H1 (cell line): Measurements from ENCODE around the gene HEBP2. TPM values are rescaled to one million over a fixed set of nuclear protein-coding genes. Genes with fewer than 3 reads are reported as not detected.
A peak's percentile ranks its signal among the peaks of the same experiment; 100 is the strongest.

Experiments used
- CTCF ChIA-PET: fragments of 300-600 bp; sonication (Branson Sonifier 250); formaldehyde crosslinking; loops from one replicate; lab custom pipeline; 2021; ENCODE audit not compliant: partially characterized antibody; lab: Charles Lee
- POLR2A ChIA-PET: fragments of 300-600 bp; sonication (Branson Sonifier 250); formaldehyde crosslinking; loops from one replicate; lab custom pipeline; 2021; ENCODE audit warnings: inconsistent platforms; ENCODE audit not compliant: partially characterized antibody; lab: Charles Lee
- DNase-seq, 2 experiments: peaks; one replicate each; pipeline versions ENCODE4 v3.0.0 to v3.0.0-alpha.2; 2010 to 2022; ENCODE audit warnings: low spot score in 2 of 2, low read depth in 1 of 2, mixed read lengths in 1 of 2
- FAIRE-seq: peaks from 2 replicates; lab custom pipeline; 2011; peaks lifted over from hg19 to GRCh38; lab: Jason Lieb, UNC
- H2AFZ ChIP-seq: 2 replicates; pipeline ENCODE4 v1.8.1; 2012; ENCODE audit warnings: low read length, inconsistent platforms
- H2AK5ac ChIP-seq: 2 replicates; pipeline ENCODE4 v1.6.1; 2013; ENCODE audit warnings: low read depth, low read length
- H2BK120ac ChIP-seq: replicated peaks from 2 replicates; pipeline ENCODE3; 2013; ENCODE audit warnings: low read depth, low read length, inconsistent platforms
- H2BK12ac ChIP-seq: 2 replicates; pipeline ENCODE4 v1.6.1; 2013; ENCODE audit warnings: low read depth, low read length
- H2BK15ac ChIP-seq: 2 replicates; pipeline ENCODE4 v1.6.1; 2013; ENCODE audit warnings: low read length
- H2BK20ac ChIP-seq: 2 replicates; pipeline ENCODE4 v1.6.1; 2013; ENCODE audit warnings: low read length
- H2BK5ac ChIP-seq: 2 replicates; pipeline ENCODE4 v1.6.1; 2013; ENCODE audit warnings: low read depth, low read length
- H3K14ac ChIP-seq: 2 replicates; pipeline ENCODE4 v1.6.1; 2013; ENCODE audit warnings: inconsistent platforms; ENCODE audit not compliant: insufficient read length
- H3K18ac ChIP-seq: 2 replicates; pipeline ENCODE4 v1.6.1; 2013; ENCODE audit warnings: low read length; ENCODE audit errors: extremely low read depth
- H3K23ac ChIP-seq: 2 replicates; pipeline ENCODE4 v1.6.1; 2013; ENCODE audit warnings: inconsistent platforms; ENCODE audit not compliant: insufficient read length
- H3K23me2 ChIP-seq: 2 replicates; pipeline ENCODE4 v1.6.1; 2013; ENCODE audit warnings: low read depth, low read length
- H3K27ac ChIP-seq: 2 replicates; pipeline ENCODE4 v1.6.1; 2011; ENCODE audit warnings: low read depth, low read length, inconsistent platforms
- H3K27me3 ChIP-seq, 4 experiments: replicated peaks in 1 of 4; 1 replicate in 1 of 4; 2 replicates in 3 of 4; pipeline versions ENCODE4 v1.6.1 to v1.8.1; 2011 to 2013; ENCODE audit warnings: low read length in 3 of 4, mild to moderate bottlenecking in 3 of 4, inconsistent platforms in 2 of 4, mixed read lengths in 2 of 4, moderate library complexity in 1 of 4; ENCODE audit not compliant: control insufficient read depth in 3 of 4, insufficient read depth in 3 of 4; ENCODE audit errors: extremely low read depth in 1 of 4
- H3K36me3 ChIP-seq, 4 experiments: 2 replicates each; pipeline versions ENCODE4 v1.6.1 to v1.8.1; 2011 to 2013; ENCODE audit warnings: mild to moderate bottlenecking in 4 of 4, low read length in 3 of 4, moderate library complexity in 2 of 4, control low read depth in 1 of 4, inconsistent platforms in 1 of 4; ENCODE audit not compliant: insufficient read depth in 4 of 4, control insufficient read depth in 2 of 4
- H3K4ac ChIP-seq: replicated peaks from 2 replicates; pipeline ENCODE3; 2013; ENCODE audit warnings: low read length, low read depth, mixed read lengths, inconsistent platforms; ENCODE audit not compliant: insufficient read length
- H3K4me1 ChIP-seq, 4 experiments: replicated peaks in 1 of 4; 1 replicate in 1 of 4; 2 replicates in 3 of 4; pipeline versions ENCODE4 v1.6.1 to v1.8.1; 2011 to 2013; ENCODE audit warnings: low read length in 3 of 4, inconsistent platforms in 2 of 4, mixed read lengths in 1 of 4; ENCODE audit not compliant: insufficient read depth in 4 of 4, control insufficient read depth in 3 of 4
- H3K4me2 ChIP-seq, 2 experiments: 2 replicates each; pipeline versions ENCODE4 v1.6.1 to v1.8.1; 2011 to 2013; ENCODE audit warnings: low read depth in 2 of 2, low read length in 2 of 2, control low read depth in 1 of 2, inconsistent platforms in 1 of 2, mild to moderate bottlenecking in 1 of 2; ENCODE audit not compliant: insufficient read depth in 1 of 2
- H3K4me3 ChIP-seq, 4 experiments: fragments of 200-600, 300-600 bp in 1 of 4; sonication (generic), shearing (Covaris generic), sonication (Bioruptor Twin) in 1 of 4; 2 replicates each; pipeline versions ENCODE4 v1.5.1 to v1.8.1; 2011 to 2016; ENCODE audit warnings: low read length in 4 of 4, low read depth in 3 of 4, control low read depth in 2 of 4, inconsistent platforms in 2 of 4, mild to moderate bottlenecking in 2 of 4, mixed read lengths in 1 of 4, moderate library complexity in 1 of 4; ENCODE audit not compliant: insufficient read depth in 2 of 4; ENCODE audit errors: extremely low read depth in 1 of 4
- H3K56ac ChIP-seq: replicated peaks from 2 replicates; pipeline ENCODE3; 2013; ENCODE audit warnings: low read depth, mild to moderate bottlenecking, mixed read lengths, low read length, inconsistent platforms; ENCODE audit not compliant: insufficient read length
- H3K79me1 ChIP-seq: 2 replicates; pipeline ENCODE4 v1.6.1; 2013; ENCODE audit warnings: low read depth, low read length, control low read depth
- H3K79me2 ChIP-seq, 2 experiments: 2 replicates each; pipeline versions ENCODE4 v1.6.1 to v1.8.1; 2012 to 2013; ENCODE audit warnings: low read length in 2 of 2, mild to moderate bottlenecking in 2 of 2, inconsistent platforms in 1 of 2; ENCODE audit not compliant: insufficient read depth in 2 of 2, control insufficient read depth in 1 of 2
- H3K9ac ChIP-seq, 4 experiments: replicated peaks in 1 of 4; 1 replicate in 1 of 4; 2 replicates in 3 of 4; pipeline versions ENCODE4 v1.6.1 to v1.8.1; 2011 to 2013; ENCODE audit warnings: low read depth in 3 of 4, low read length in 3 of 4, control low read depth in 2 of 4, mild to moderate bottlenecking in 2 of 4, moderate library complexity in 2 of 4, inconsistent platforms in 1 of 4; ENCODE audit errors: extremely low read depth in 1 of 4
- H3K9me3 ChIP-seq, 2 experiments: 2 replicates each; pipeline versions ENCODE4 v1.6.1 to v1.8.1; 2012 to 2013; ENCODE audit warnings: mild to moderate bottlenecking in 2 of 2, moderate library complexity in 2 of 2, control low read depth in 1 of 2, inconsistent platforms in 1 of 2, low read depth in 1 of 2, low read length in 1 of 2, mixed read lengths in 1 of 2; ENCODE audit not compliant: insufficient read depth in 2 of 2
- H4K20me1 ChIP-seq, 2 experiments: replicated peaks in 1 of 2; 2 replicates each; pipeline versions ENCODE3 to v1.8.1; 2011 to 2013; ENCODE audit warnings: inconsistent platforms in 2 of 2, low read length in 2 of 2, mild to moderate bottlenecking in 1 of 2; ENCODE audit not compliant: insufficient read depth in 2 of 2, control insufficient read depth in 1 of 2
- H4K5ac ChIP-seq: 2 replicates; pipeline ENCODE4 v1.6.1; 2013; ENCODE audit warnings: low read length, low read depth, mixed read lengths, inconsistent platforms; ENCODE audit not compliant: insufficient read length
- H4K8ac ChIP-seq: 2 replicates; pipeline ENCODE4 v1.8.0; 2013; ENCODE audit warnings: mild to moderate bottlenecking, moderate library complexity, low read length, inconsistent platforms; ENCODE audit not compliant: insufficient read depth; ENCODE audit errors: extremely low read depth
- H4K91ac ChIP-seq: replicated peaks from 2 replicates; pipeline ENCODE3; 2013; ENCODE audit warnings: low read length, mixed read lengths, inconsistent platforms; ENCODE audit not compliant: insufficient read length
- POLR2A ChIP-seq, 2 experiments: IDR thresholded peaks; 1 replicate in 1 of 2; 2 replicates in 1 of 2; pipeline ENCODE4 v1.6.1; 2011; ENCODE audit warnings: low read depth in 2 of 2, low read length in 2 of 2, mild to moderate bottlenecking in 2 of 2; ENCODE audit errors: control extremely low read depth in 1 of 2
- SIRT6 ChIP-seq: IDR thresholded peaks from one replicate; pipeline ENCODE4 v1.7.1; 2012; ENCODE audit warnings: low read length, inconsistent platforms
- WGBS, 2 experiments: shearing (Covaris generic) in 1 of 2; methylation state at CpG; one replicate each; pipeline versions ENCODE4 v1.1.6 to v1.1.7; 2013 to 2015; ENCODE audit warnings: low lambda C conversion rate in 2 of 2, mixed read lengths in 2 of 2, inconsistent platforms in 1 of 2, low coverage in 1 of 2, missing lambda C conversion rate in 1 of 2; ENCODE audit not compliant: insufficient replicate concordance in 2 of 2, insufficient coverage in 1 of 2, insufficient read length in 1 of 2; ENCODE audit errors: extremely low coverage in 1 of 2, missing lambda C conversion rate in 1 of 2; 5-methylcytosine and 5-hydroxymethylcytosine counted together
- polyA plus RNA-seq, 7 experiments: library from polyadenylated mRNA; depleted of rRNA in 3 of 7; stranded (reverse) in 5 of 7; unstranded in 2 of 7; fragments of >200 nt in 5 of 7; fragments of 200-250 nt in 2 of 7; gene quantifications; 1 replicate in 5 of 7; 2 replicates in 1 of 7; 4 replicates in 1 of 7; pipeline versions ENCODE4 v1.2.1 to v1.2.3, GENCODE V29; 2011 to 2013; ENCODE audit warnings: missing spikeins in 2 of 7, mixed read lengths in 2 of 7
- total RNA-seq: library from RNA; stranded (reverse); fragmentation: NEBNext Ultra II Directional; extraction: Animal tissue kit (Norgen Biotek cat#: 25700); gene quantifications from 2 replicates; pipeline ENCODE4 v1.2.1, GENCODE V29; 2021

The HEBP2 gene
- total and polyA plus RNA-seq, 2 of the 8 experiments (the other 6 are each of a cell fraction or from before 2014, with no cell fraction given) = 6.5 to 37.9 TPM

DNA sequence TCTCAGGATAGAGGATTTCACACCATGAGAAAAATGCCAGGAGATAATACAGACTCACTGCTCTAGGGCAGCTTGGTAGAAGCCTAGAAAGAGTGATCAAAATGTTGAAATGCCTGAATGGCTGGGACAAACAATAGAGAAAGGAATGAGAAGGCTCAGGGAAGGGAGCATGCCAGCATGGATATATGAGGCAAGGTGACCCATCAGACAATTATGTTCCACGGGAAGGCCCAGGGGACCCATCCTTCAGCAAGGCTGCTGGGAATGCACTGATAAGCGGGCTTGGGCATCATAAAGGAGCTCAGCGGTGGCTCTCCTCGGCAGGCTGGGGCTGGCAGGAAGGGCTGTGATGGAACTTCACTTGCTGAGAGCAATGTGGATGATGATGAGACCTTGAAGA, 12.2 kb downstream of the HEBP2 start:
- no peak overlapping the region for H3K23ac ChIP-seq
- H3K79me1 ChIP-seq = no peaks in the 10 kb centered on the region
- H3K9me3 ChIP-seq = no peaks in the 10 kb centered on the region
- no peak overlapping the region for H3K27ac ChIP-seq
- no peaks in the 10 kb centered on the region for H3K27me3 ChIP-seq
- H3K9ac ChIP-seq = no peak overlapping the region
- no peak overlapping the region for H2AK5ac ChIP-seq
- no peak overlapping the region for H4K8ac ChIP-seq
- H2AFZ ChIP-seq = no peak overlapping the region
- H3K18ac ChIP-seq = no peak overlapping the region
- no peak overlapping the region for H3K4ac ChIP-seq
- H4K91ac ChIP-seq = no peak overlapping the region
- H3K4me1 ChIP-seq = no peaks in the 10 kb centered on the region
- no peak overlapping the region for H2BK15ac ChIP-seq
- H3K4me2 ChIP-seq = no peak overlapping the region
- no peak overlapping the region for H3K56ac ChIP-seq
- CTCF ChIA-PET = interaction anchor here (0.7 to 1.7 kb wide), 9 partner anchors 9 to 350 kb away, joined by 3 to 5 read pairs (median 4); no protein-coding TSS in a partner anchor
- DNase-seq = no peak
- H2BK12ac ChIP-seq = no peak overlapping the region
- H3K36me3 ChIP-seq = peaks cover 7 to 19% (median 15%) of the 10 kb centered on the region in 4 experiments; a peak in 6 of 8 replicates
- H2BK120ac ChIP-seq = no peak overlapping the region
- no peaks in the 10 kb centered on the region for H4K20me1 ChIP-seq
- H3K4me3 ChIP-seq = no peak overlapping the region
- FAIRE-seq = no peak
- POLR2A ChIA-PET = interaction anchor here (1.2 kb wide), 1 partner anchor 11 kb away, joined by 4 read pairs; no protein-coding TSS in a partner anchor
- no peak overlapping the region for H3K14ac ChIP-seq
- H2BK5ac ChIP-seq = no peak overlapping the region
- no peak overlapping the region for H2BK20ac ChIP-seq
- TF ChIP-seq POLR2A (IDR thresholded peaks at IDR 0.05; ENCODE audit: control extremely low read depth in 1 of 2, low read depth in 2 of 2, low read length in 2 of 2) (peak in 1 of 2 experiments; percentile 37; a peak in 1 of 3 replicates), SIRT6 (no peak)
- no peak overlapping the region for H4K5ac ChIP-seq
- no peaks in the 10 kb centered on the region for H3K23me2 ChIP-seq
- WGBS, 2 experiments = 97% methylated on average over 4 of the region's 4 CpGs; no CpG with 5 or more reads in 1 of the 2 experiments
- H3K79me2 ChIP-seq = no peaks in the 10 kb centered on the region
